K562 (cell line): Measurements from ENCODE around the gene AP1M2. TPM values are rescaled to one million over a fixed set of nuclear protein-coding genes. Genes with fewer than 3 reads are reported as not detected.

Experiments used
- CC2D1A ChIP-seq: fragments of 450-650 bp; IDR thresholded peaks from 2 replicates; pipeline ENCODE4 v1.6.1; 2017; ENCODE audit warnings: mild to moderate bottlenecking
- ETV1 ChIP-seq: fragments of 450-650 bp; conservative IDR thresholded peaks from 2 replicates; pipeline ENCODE4 v1.6.1; 2016; ENCODE audit warnings: missing genetic modification characterization, control low read depth, low read depth, missing compliant biosample characterization
- GTF2E2 ChIP-seq: fragments of 200-800 bp; sonication (Bioruptor generic); IDR thresholded peaks from 2 replicates; pipeline ENCODE4 v1.6.1; 2016; ENCODE audit warnings: missing genetic modification characterization, missing compliant biosample characterization
- HNRNPK ChIP-seq: fragments of 200-400 bp; formaldehyde crosslinking; IDR thresholded peaks from one replicate; pipeline ENCODE4 v1.6.1; 2018; ENCODE audit warnings: mild to moderate bottlenecking, low read depth, low read length; ENCODE audit not compliant: poor library complexity, severe bottlenecking
- KDM1A ChIP-seq, 2 experiments: fragments of 450-650 bp; IDR thresholded peaks; 2 replicates each; pipeline ENCODE4 v1.6.1; 2016; ENCODE audit warnings: mild to moderate bottlenecking in 2 of 2
- MBD1 ChIP-seq: fragments of 250-450 bp; sonication (Bioruptor Pico); IDR thresholded peaks from 2 replicates; pipeline ENCODE4 v1.8.0; 2022; ENCODE audit warnings: inconsistent platforms
- RBM15 ChIP-seq: fragments of 200-400 bp; formaldehyde crosslinking; IDR thresholded peaks from 2 replicates; pipeline ENCODE4 v1.6.1; 2018; ENCODE audit warnings: mild to moderate bottlenecking, low read length, moderate library complexity; ENCODE audit not compliant: insufficient read depth
- RUNX1 ChIP-seq: sonication (generic); IDR thresholded peaks from 2 replicates; pipeline ENCODE4 v1.6.1; 2016; ENCODE audit warnings: antibody characterized with exemption, low read depth
- SIN3A ChIP-seq, 2 experiments: fragments of 150-350 bp in 1 of 2; IDR thresholded peaks; 2 replicates each; pipeline ENCODE4 v1.6.1; 2011 to 2016; ENCODE audit warnings: borderline replicate concordance in 2 of 2, low read depth in 2 of 2, low read length in 2 of 2, mild to moderate bottlenecking in 2 of 2, moderate library complexity in 2 of 2; ENCODE audit not compliant: control insufficient read depth in 1 of 2
- SRSF9 ChIP-seq: fragments of 200-400 bp; formaldehyde crosslinking; IDR thresholded peaks from 2 replicates; pipeline ENCODE4 v1.6.1; 2017; ENCODE audit warnings: low read depth, low read length, borderline replicate concordance
- TBL1XR1 ChIP-seq, 2 experiments: IDR thresholded peaks; 2 replicates each; pipeline ENCODE4 v1.6.1; 2012; ENCODE audit warnings: improper control_type of control experiment in 2 of 2, low read length in 2 of 2, mild to moderate bottlenecking in 1 of 2
- ZBTB7A ChIP-seq: IDR thresholded peaks from 2 replicates; pipeline ENCODE4 v1.6.1; 2011; ENCODE audit warnings: low read depth, mild to moderate bottlenecking, low read length, moderate library complexity, borderline replicate concordance; ENCODE audit not compliant: control insufficient read depth
- ZNF146 ChIP-seq: IDR thresholded peaks from one replicate; pipeline ENCODE4 v1.6.1; 2018; ENCODE audit warnings: missing compliant biosample characterization; ENCODE audit not compliant: unreplicated experiment
- ZNF76 ChIP-seq: fragments of 250-450 bp; sonication (Bioruptor Pico); IDR thresholded peaks from 2 replicates; pipeline ENCODE4 v1.4.0; 2020; ENCODE audit warnings: mild to moderate bottlenecking, moderate library complexity, borderline replicate concordance
- polyA plus RNA-seq, 8 experiments: library from polyadenylated mRNA; depleted of rRNA in 4 of 8; stranded (reverse) in 5 of 8; unstranded in 3 of 8; fragments of >200 nt; fragmentation: Nextera tagmentation in 2 of 8; fragmentation: Illumina TruSeq in 1 of 8; extraction: Ambion mirVana in 2 of 8; extraction: Trizol in 1 of 8; gene quantifications; 2 replicates each; pipeline versions ENCODE4 v1.2.1 to v1.2.3, GENCODE V29; 2011 to 2014; ENCODE audit warnings: inconsistent platforms in 1 of 8, missing spikeins in 1 of 8
- total RNA-seq, 7 experiments: library from RNA; depleted of rRNA in 6 of 7; stranded (reverse); fragments of >200 nt in 6 of 7; fragmentation: Illumina TruSeq in 2 of 7; extraction: Trizol in 2 of 7; gene quantifications; 2 replicates each; pipeline versions ENCODE4 v1.2.1 to v1.2.3, GENCODE V29; 2011 to 2021; ENCODE audit warnings: low replicate concordance in 1 of 7
- TF ChIP-seq, protein P1 (sequence below): fragments of 250-450 bp; sonication (Bioruptor Pico); IDR thresholded peaks from 2 replicates; pipeline ENCODE4 v1.5.0; 2021; ENCODE audit warnings: mild to moderate bottlenecking, moderate library complexity
- TF ChIP-seq, protein P2 (sequence below): IDR thresholded peaks from 2 replicates; pipeline ENCODE4 v1.6.1; 2011; ENCODE audit not compliant: insufficient read length; ENCODE audit errors: extremely low read depth
- TF ChIP-seq, protein P3 (sequence below), 2 experiments: fragments of 150-350 bp in 1 of 2; IDR thresholded peaks; 2 replicates each; pipeline ENCODE4 v1.6.1; 2012 to 2016; ENCODE audit warnings: low read depth in 2 of 2, low read length in 2 of 2, mild to moderate bottlenecking in 1 of 2, moderate library complexity in 1 of 2

Gene AP1M2
- total and polyA plus RNA-seq, 9 of the 15 experiments (the other 6 are each of a cell fraction or from before 2014, with no cell fraction given) = 0.33 to 1.4 (median 0.89) TPM; not detected in 1

- TF ChIP-seq, protein P1, sequence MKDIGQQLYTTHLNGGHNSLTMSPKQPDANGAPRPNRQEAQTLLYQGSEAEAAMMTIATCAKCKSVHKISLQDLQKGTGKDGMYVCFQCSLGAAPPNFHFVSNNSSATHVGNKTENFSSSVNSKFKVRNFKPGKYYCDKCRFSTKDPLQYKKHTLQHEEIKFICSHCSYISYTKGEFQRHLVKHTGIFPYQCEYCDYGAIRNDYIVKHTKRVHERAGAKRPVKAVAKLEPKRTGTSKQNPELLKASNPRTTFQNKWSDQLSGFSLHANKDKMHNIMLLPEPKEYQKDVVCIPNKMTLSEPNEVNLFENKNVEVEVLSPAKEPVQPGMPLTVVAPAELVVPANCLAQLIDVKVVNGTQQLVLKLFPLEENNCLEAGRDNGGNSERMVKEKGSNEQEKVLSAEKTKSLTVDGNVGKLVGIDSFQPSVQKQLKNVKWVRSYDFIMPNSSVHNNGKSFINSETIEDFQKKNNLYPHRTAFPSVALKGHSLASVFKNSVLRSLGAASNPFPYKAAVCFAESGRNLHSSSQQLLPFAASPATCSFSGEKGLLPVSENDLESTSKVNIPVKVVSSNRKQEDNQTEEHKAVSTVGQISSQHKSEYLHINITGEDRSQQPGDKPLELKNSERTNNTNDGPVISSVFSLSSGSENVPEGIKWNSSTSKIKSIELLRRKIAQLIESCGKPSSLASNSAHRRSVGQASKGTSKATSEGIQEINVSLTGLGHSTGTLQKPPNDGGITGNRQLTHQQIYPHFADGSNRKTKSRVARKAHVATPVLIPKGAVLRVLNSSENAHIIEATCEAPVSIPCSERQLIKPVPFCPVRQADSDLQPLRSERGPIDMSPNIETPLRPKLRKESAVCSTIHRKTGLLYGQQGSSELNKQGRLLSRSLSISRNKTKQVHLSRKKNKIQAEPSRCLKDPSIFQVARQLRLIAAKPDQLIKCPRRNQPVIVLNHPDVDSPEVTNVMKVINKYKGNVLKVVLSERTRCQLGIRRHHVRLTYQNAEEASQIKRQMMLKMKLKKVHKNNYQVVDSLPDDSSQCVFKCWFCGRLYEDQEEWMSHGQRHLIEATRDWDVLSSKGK = no peak
- TF ChIP-seq HNRNPK (no peak), KDM1A (IDR thresholded peaks at IDR 0.05) (peak; percentile 24 to 32; a peak in 2 of 4 replicates), TBL1XR1 (IDR thresholded peaks at IDR 0.05; ENCODE audit: low read length in 2 of 2) (no peak), RUNX1 (no peak), ZNF76 (CRISPR knock-in tag) (no peak), SIN3A (IDR thresholded peaks at IDR 0.05; ENCODE audit: borderline replicate concordance in 2 of 2, control insufficient read depth in 1 of 2, low read depth in 2 of 2, low read length in 2 of 2) (peak; percentile 31 to 79; a peak in 1 of 4 replicates), ZBTB7A (peak; percentile 82; the same call in 1 of the 2 replicates), SRSF9 (no peak), MBD1 (no peak), CC2D1A (no peak), ZNF146 (CRISPR knock-in tag) (no peak), ETV1 (tag) (no peak), GTF2E2 (tag) (no peak), RBM15 (no peak)
- TF ChIP-seq, protein P2, sequence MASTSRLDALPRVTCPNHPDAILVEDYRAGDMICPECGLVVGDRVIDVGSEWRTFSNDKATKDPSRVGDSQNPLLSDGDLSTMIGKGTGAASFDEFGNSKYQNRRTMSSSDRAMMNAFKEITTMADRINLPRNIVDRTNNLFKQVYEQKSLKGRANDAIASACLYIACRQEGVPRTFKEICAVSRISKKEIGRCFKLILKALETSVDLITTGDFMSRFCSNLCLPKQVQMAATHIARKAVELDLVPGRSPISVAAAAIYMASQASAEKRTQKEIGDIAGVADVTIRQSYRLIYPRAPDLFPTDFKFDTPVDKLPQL = no peak
- TF ChIP-seq, protein P3, sequence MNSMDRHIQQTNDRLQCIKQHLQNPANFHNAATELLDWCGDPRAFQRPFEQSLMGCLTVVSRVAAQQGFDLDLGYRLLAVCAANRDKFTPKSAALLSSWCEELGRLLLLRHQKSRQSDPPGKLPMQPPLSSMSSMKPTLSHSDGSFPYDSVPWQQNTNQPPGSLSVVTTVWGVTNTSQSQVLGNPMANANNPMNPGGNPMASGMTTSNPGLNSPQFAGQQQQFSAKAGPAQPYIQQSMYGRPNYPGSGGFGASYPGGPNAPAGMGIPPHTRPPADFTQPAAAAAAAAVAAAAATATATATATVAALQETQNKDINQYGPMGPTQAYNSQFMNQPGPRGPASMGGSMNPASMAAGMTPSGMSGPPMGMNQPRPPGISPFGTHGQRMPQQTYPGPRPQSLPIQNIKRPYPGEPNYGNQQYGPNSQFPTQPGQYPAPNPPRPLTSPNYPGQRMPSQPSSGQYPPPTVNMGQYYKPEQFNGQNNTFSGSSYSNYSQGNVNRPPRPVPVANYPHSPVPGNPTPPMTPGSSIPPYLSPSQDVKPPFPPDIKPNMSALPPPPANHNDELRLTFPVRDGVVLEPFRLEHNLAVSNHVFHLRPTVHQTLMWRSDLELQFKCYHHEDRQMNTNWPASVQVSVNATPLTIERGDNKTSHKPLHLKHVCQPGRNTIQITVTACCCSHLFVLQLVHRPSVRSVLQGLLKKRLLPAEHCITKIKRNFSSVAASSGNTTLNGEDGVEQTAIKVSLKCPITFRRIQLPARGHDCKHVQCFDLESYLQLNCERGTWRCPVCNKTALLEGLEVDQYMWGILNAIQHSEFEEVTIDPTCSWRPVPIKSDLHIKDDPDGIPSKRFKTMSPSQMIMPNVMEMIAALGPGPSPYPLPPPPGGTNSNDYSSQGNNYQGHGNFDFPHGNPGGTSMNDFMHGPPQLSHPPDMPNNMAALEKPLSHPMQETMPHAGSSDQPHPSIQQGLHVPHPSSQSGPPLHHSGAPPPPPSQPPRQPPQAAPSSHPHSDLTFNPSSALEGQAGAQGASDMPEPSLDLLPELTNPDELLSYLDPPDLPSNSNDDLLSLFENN (IDR thresholded peaks at IDR 0.05; ENCODE audit: low read depth in 2 of 2, low read length in 2 of 2) = no peak
Observed at GRCh38 chr19:10568062-10568825, 18.9 kb downstream of the AP1M2 start (continued).
